ENCODE data around the gene TBX21.

TBX21 gene

GRCh38 chr17:47774987-47775580 is 42.0 kb downstream of the TBX21 start:
- no peak for DNase-seq (ENCODE audit: low read depth)

- peak; percentile 16 for DNase-seq (ENCODE audit: low read depth)
These were observed 43.5 kb downstream of the TBX21 start for GRCh38 chr17:47776330-47777197.

- no peak for DNase-seq (ENCODE audit: low read depth)
These were observed 45.2 kb downstream of the TBX21 start for GRCh38 chr17:47778184-47778635.

GRCh38 chr17:47781397-47781796 is 48.4 kb downstream of the TBX21 start:
- DNase-seq (ENCODE audit: low read depth) = no peak

- DNase-seq (ENCODE audit: low read depth) = no peak
These were observed 52.6 kb downstream of the TBX21 start for GRCh38 chr17:47785538-47786123.

GRCh38 chr17:47789611-47790561 is 56.9 kb downstream of the TBX21 start:
- DNase-seq (ENCODE audit: low read depth) = peak; percentile 29

DNA sequence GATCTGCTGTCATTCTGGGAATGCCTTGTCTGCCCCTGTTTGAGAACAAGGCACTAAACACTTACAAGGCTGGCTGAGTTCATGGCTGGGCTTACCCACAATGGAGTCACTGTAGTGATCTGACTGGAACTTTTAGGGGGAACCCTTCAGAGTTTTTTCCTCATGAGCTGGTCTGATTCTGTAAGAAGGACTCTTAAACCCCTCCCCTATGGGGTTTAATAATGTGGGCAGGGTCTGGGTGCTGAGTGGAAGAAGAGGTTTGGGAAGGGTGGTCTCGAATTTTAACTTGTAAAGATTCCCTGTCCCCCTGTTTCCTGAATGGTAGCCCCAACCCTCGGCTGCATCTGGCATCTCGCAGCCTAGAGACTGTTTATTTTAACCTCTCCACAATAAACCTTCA is 58.0 kb downstream of the TBX21 start:
- DNase-seq (ENCODE audit: low read depth) = no peak

DNA sequence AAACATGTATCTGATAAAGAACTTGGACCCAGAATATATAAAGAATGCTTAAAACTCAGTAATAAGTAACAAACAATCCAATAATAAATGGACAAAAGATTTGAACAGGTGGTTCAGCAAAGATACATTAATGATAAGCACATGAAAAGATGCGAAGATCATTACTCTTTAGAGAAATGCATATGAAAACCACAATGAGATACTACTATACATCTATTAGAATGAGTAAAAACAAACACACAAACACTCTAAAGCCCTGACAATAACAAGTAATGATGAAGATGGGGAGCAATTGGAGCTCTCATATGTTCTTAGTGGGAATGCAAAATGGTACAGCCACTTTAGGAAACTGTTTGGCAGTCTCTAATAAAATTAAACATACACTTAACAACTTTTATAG is 59.4 kb downstream of the TBX21 start:
- DNase-seq (ENCODE audit: low read depth) = no peak

DNA sequence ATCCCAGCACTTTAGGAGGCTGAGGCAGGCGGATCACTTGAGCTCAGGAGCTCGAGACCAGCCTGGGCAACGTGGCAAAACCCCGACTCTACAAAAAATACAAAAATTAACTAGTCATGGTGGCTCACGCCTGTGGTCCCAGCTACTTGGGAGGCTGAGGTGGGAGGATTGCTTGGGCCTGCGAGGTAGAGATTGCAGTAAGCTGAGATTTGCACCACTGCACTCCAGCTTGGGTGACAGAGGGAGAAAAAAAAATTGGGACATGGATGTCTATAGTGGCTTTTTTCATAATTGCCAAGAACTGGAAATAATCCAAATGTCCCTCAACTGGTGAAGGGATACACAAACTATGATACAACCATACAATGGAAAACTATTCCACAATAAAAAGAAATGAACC is 59.9 kb downstream of the TBX21 start:
- no peak for DNase-seq (ENCODE audit: low read depth)
